Measurements from ENCODE around the gene TSPAN18. TPM values are rescaled to one million over a fixed set of nuclear protein-coding genes. Genes with fewer than 3 reads are reported as not detected.

The TSPAN18 gene
- total RNA-seq, 4 donors from 2014 or later, result 27.7 to 70.1 (median 50.2) TPM

- H3K9me3 ChIP-seq, result no peaks in the 10 kb centered on the region
- no peak overlapping the region for H3K4me3 ChIP-seq
- intact Hi-C loops (cut with DNase I), result no loop called here
- peak overlapping the region; percentile 84 to 86 (median 86) for H3K27ac ChIP-seq (replicated peaks in 1 of 4)
- H3K36me3 ChIP-seq, result peaks cover 0 to 9% (median 4%) of the 10 kb centered on the region in 4 donors
- peaks cover 57 to 71% (median 63%) of the 10 kb centered on the region in 4 donors for H3K4me1 ChIP-seq
- TF ChIP-seq EP300 (IDR thresholded peaks at IDR 0.05) (no peak), POLR2AphosphoS5 (IDR thresholded peaks at IDR 0.05) (peak; percentile 64 to 85), POLR2A (IDR thresholded peaks at IDR 0.05; ENCODE audit: low read depth) (no peak), CTCF (IDR thresholded peaks at IDR 0.05) (no peak)
- no peak for DNase-seq (ENCODE audit: extremely low spot score)
- no peaks in the 10 kb centered on the region for H3K27me3 ChIP-seq
Measured at GRCh38 chr11:44766972-44767278, 40.2 kb downstream of the TSPAN18 start.

- Histone ChIP-seq H3K9me3 (no peaks in the 10 kb centered on the region), H3K27ac (replicated peaks in 1 of 4) (peak overlapping the region; percentile 84 to 86 (median 86)), H3K36me3 (peaks cover 0 to 9% (median 4%) of the 10 kb centered on the region in 4 donors), H3K4me1 (peaks cover 52 to 67% (median 59%) of the 10 kb centered on the region in 4 donors), H3K27me3 (no peaks in the 10 kb centered on the region), H3K4me3 (no peak overlapping the region)
- no peak for DNase-seq (ENCODE audit: extremely low spot score)
- WGBS, result 47% methylated on average over 1 of the region's 1 CpG
- intact Hi-C loops (cut with DNase I), result no loop called here
- TF ChIP-seq CTCF (IDR thresholded peaks at IDR 0.05) (no peak), EP300 (IDR thresholded peaks at IDR 0.05) (no peak), POLR2AphosphoS5 (IDR thresholded peaks at IDR 0.05) (no peak), POLR2A (IDR thresholded peaks at IDR 0.05; ENCODE audit: low read depth) (no peak)
Measured at GRCh38 chr11:44767421-44767820, 40.7 kb downstream of the TSPAN18 start.

GRCh38 chr11:44770401-44770800, 43.6 kb downstream of the TSPAN18 start:
- no peaks in the 10 kb centered on the region for H3K27me3 ChIP-seq
- H3K27ac ChIP-seq (replicated peaks in 1 of 4), result peak overlapping the region; percentile 44 to 86 (median 84)
- DNase-seq (ENCODE audit: extremely low spot score), result no peak
- TF ChIP-seq POLR2A (IDR thresholded peaks at IDR 0.05; ENCODE audit: low read depth), result no peak
- no peak for TF ChIP-seq EP300 (IDR thresholded peaks at IDR 0.05)
- TF ChIP-seq CTCF (IDR thresholded peaks at IDR 0.05), result no peak
- no peak for TF ChIP-seq POLR2AphosphoS5 (IDR thresholded peaks at IDR 0.05)
- H3K4me3 ChIP-seq, result no peak overlapping the region
- WGBS, result 71% methylated on average over 1 of the region's 1 CpG
- intact Hi-C loops (cut with DNase I), result no loop called here
- H3K9me3 ChIP-seq, result no peaks in the 10 kb centered on the region
- H3K36me3 ChIP-seq, result peaks cover 0 to under 1% (median 0%) of the 10 kb centered on the region in 4 donors
- peaks cover 52 to 72% (median 66%) of the 10 kb centered on the region in 4 donors for H3K4me1 ChIP-seq

GRCh38 chr11:44771252-44771734, 44.5 kb downstream of the TSPAN18 start:
- Histone ChIP-seq H3K4me1 (peaks cover 53 to 72% (median 66%) of the 10 kb centered on the region in 4 donors), H3K27ac (replicated peaks in 1 of 4) (peak overlapping the region in 3 of 4 donors; percentile 84 to 86 (median 85))
- intact Hi-C loops (cut with DNase I), result no loop called here

More at GRCh38 chr11:44771252-44771734, 44.5 kb downstream of the TSPAN18 start:
- H3K36me3 ChIP-seq, result no peaks in the 10 kb centered on the region
- no peak overlapping the region for H3K4me3 ChIP-seq
- no peak for DNase-seq (ENCODE audit: extremely low spot score)
- no peaks in the 10 kb centered on the region for H3K9me3 ChIP-seq
- H3K27me3 ChIP-seq, result no peaks in the 10 kb centered on the region
- no peak for TF ChIP-seq POLR2AphosphoS5 (IDR thresholded peaks at IDR 0.05)
- no peak for TF ChIP-seq CTCF (IDR thresholded peaks at IDR 0.05)
- TF ChIP-seq EP300 (IDR thresholded peaks at IDR 0.05), result no peak
- TF ChIP-seq POLR2A (IDR thresholded peaks at IDR 0.05; ENCODE audit: low read depth), result no peak
